GM23248 (cell line): ENCODE data around the gene GRN. TPM values are rescaled to one million over a fixed set of nuclear protein-coding genes. Genes with fewer than 3 reads are reported as not detected.

Source experiments
- DNase-seq: peaks from one replicate; pipeline ENCODE4 v3.0.0-alpha.2; 2015
- H2AFZ ChIP-seq: fragments of 200-600 bp; sonication (generic); 2 replicates; pipeline ENCODE4 v1.6.1; 2016; ENCODE audit warnings: antibody characterized with exemption
- H3F3A ChIP-seq: fragments of 200-600 bp; sonication (generic); 2 replicates; pipeline ENCODE4 v1.6.1; 2016; ENCODE audit warnings: mild to moderate bottlenecking, antibody characterized with exemption, mixed run types; ENCODE audit not compliant: insufficient read depth
- H3K27ac ChIP-seq: fragments of 200-600 bp; sonication (generic); 2 replicates; pipeline ENCODE4 v1.5.1; 2016; ENCODE audit warnings: mild to moderate bottlenecking
- H3K27me3 ChIP-seq: fragments of 200-600 bp; sonication (generic); replicated peaks from 2 replicates; pipeline ENCODE4 v1.6.1; 2016; ENCODE audit warnings: mild to moderate bottlenecking; ENCODE audit not compliant: insufficient read depth
- H3K36me3 ChIP-seq: fragments of 200-600 bp; sonication (generic); 2 replicates; pipeline ENCODE4 v1.6.1; 2016; ENCODE audit warnings: low read depth, mild to moderate bottlenecking
- H3K4me1 ChIP-seq: fragments of 200-600 bp; sonication (generic); 2 replicates; pipeline ENCODE4 v1.6.1; 2016; ENCODE audit warnings: mild to moderate bottlenecking; ENCODE audit not compliant: insufficient read depth
- H3K4me2 ChIP-seq: fragments of 200-600 bp; sonication (generic); one replicate; pipeline ENCODE4 v1.6.1; 2016; ENCODE audit warnings: mild to moderate bottlenecking; ENCODE audit not compliant: unreplicated experiment
- H3K4me3 ChIP-seq: fragments of 200-600 bp; sonication (generic); 2 replicates; pipeline ENCODE4 v1.5.1; 2016; ENCODE audit warnings: mild to moderate bottlenecking
- H3K79me2 ChIP-seq: fragments of 200-600 bp; sonication (generic); 2 replicates; pipeline ENCODE4 v1.6.1; 2016; ENCODE audit warnings: mild to moderate bottlenecking; ENCODE audit not compliant: insufficient read depth
- H3K9ac ChIP-seq: fragments of 200-600 bp; sonication (generic); 2 replicates; pipeline ENCODE4 v1.6.1; 2016; ENCODE audit warnings: mild to moderate bottlenecking
- H3K9me2 ChIP-seq: fragments of 200-600 bp; sonication (generic); 2 replicates; pipeline ENCODE4 v1.6.1; 2016; ENCODE audit warnings: mixed run types, mild to moderate bottlenecking, moderate library complexity; ENCODE audit not compliant: insufficient read depth
- H3K9me3 ChIP-seq: fragments of 200-600 bp; sonication (generic); one replicate; pipeline ENCODE4 v1.6.1; 2017; ENCODE audit warnings: low read depth
- H4K20me1 ChIP-seq: fragments of 200-600 bp; sonication (generic); 2 replicates; pipeline ENCODE4 v1.6.0; 2016; ENCODE audit not compliant: insufficient read depth
- EZH2 ChIP-seq: fragments of 200-600 bp; sonication (generic); IDR thresholded peaks from 2 replicates; pipeline ENCODE4 v1.6.1; 2018; ENCODE audit warnings: antibody characterized with exemption, mild to moderate bottlenecking; ENCODE audit not compliant: insufficient read depth, poor library complexity, severe bottlenecking
- EZH2phosphoT487 ChIP-seq: fragments of 200-600 bp; sonication (generic); IDR thresholded peaks from 2 replicates; pipeline ENCODE4 v1.6.1; 2018; ENCODE audit warnings: antibody characterized with exemption, moderate library complexity, mild to moderate bottlenecking, low read depth; ENCODE audit not compliant: insufficient read depth
- WGBS, 2 experiments: methylation state at CpG; one replicate each; pipeline ENCODE4 v1.1.6; 2015 to 2017; ENCODE audit warnings: low lambda C conversion rate in 2 of 2, low coverage in 1 of 2; ENCODE audit errors: missing lambda C conversion rate in 2 of 2; 5-methylcytosine and 5-hydroxymethylcytosine counted together
- in situ Hi-C: fragments of 300-500 bp; cut with MboI; formaldehyde crosslinking; loops from 2 replicates; pipeline ENCODE4 v1.15.0; 2020
- polyA plus RNA-seq: library from polyadenylated mRNA; unstranded; fragments of >200 nt; fragmentation: Nextera tagmentation; extraction: Ambion mirVana; gene quantifications from 2 replicates; pipeline ENCODE4 v1.2.1, GENCODE V29; 2016
- total RNA-seq: library from RNA; depleted of rRNA; stranded (reverse); fragments of >200 nt; shearing (Covaris generic); gene quantifications from 2 replicates; pipeline ENCODE4 v1.2.3, GENCODE V29; 2014

Gene GRN
- total and polyA plus RNA-seq, 2 experiments from 2014 or later = 410 to 440 TPM

- Histone ChIP-seq H2AFZ (no peak overlapping the region), H4K20me1 (no peaks in the 10 kb centered on the region), H3K4me1 (peaks cover 3% of the 10 kb centered on the region; the same call in 1 of the 2 replicates), H3K36me3 (no peaks in the 10 kb centered on the region), H3K9me3 (no peaks in the 10 kb centered on the region), H3K4me2 (no peak overlapping the region), H3F3A (0 out of 2 replicates have a peak, but pooled peaks cover 5% of the 10 kb centered on the region), H3K27ac (no peak overlapping the region), H3K27me3 (no peaks in the 10 kb centered on the region), H3K9ac (no peak overlapping the region), H3K4me3 (no peak overlapping the region), H3K9me2 (no peaks in the 10 kb centered on the region), H3K79me2 (no peaks in the 10 kb centered on the region)
- no peak for DNase-seq
- TF ChIP-seq EZH2 = no peak
- TF ChIP-seq EZH2phosphoT487 = no peak
- in situ Hi-C loops = no loop called here
- 92 to 93% methylated on average over 17 of the region's 17 CpGs for WGBS, 2 experiments
These were observed 10.6 kb downstream of the GRN start for GRCh38 chr17:44355642-44356099.

GRCh38 chr17:44356241-44356640 lies 11.1 kb downstream of the GRN start:
- Histone ChIP-seq H3K4me3 (no peak overlapping the region), H3K9me2 (no peaks in the 10 kb centered on the region), H3K9me3 (no peaks in the 10 kb centered on the region), H3K9ac (no peak overlapping the region), H3F3A (0 out of 2 replicates have a peak, but pooled peaks cover 5% of the 10 kb centered on the region), H3K4me1 (peaks cover 9% of the 10 kb centered on the region; the same call in 1 of the 2 replicates), H4K20me1 (no peaks in the 10 kb centered on the region), H2AFZ (no peak overlapping the region), H3K27me3 (no peaks in the 10 kb centered on the region), H3K36me3 (no peaks in the 10 kb centered on the region), H3K79me2 (no peaks in the 10 kb centered on the region), H3K27ac (no peak overlapping the region), H3K4me2 (no peak overlapping the region)
- no peak for TF ChIP-seq EZH2phosphoT487
- TF ChIP-seq EZH2 = no peak
- WGBS, 2 experiments = 96 to 99% methylated on average over 11 of the region's 11 CpGs
- no peak for DNase-seq
- in situ Hi-C loops = no loop called here

- in situ Hi-C loops = no loop called here
- H3K79me2 ChIP-seq = no peaks in the 10 kb centered on the region
- peaks cover 9% of the 10 kb centered on the region; the same call in 1 of the 2 replicates for H3K4me1 ChIP-seq
- H2AFZ ChIP-seq = no peak overlapping the region
- H3K4me3 ChIP-seq = no peak overlapping the region
- H3K9ac ChIP-seq = no peak overlapping the region
- H3F3A ChIP-seq = 0 out of 2 replicates have a peak, but pooled peaks cover 5% of the 10 kb centered on the region
- DNase-seq = no peak
- H3K36me3 ChIP-seq = no peaks in the 10 kb centered on the region
- WGBS, 2 experiments = 86 to 89% methylated on average over 9 of the region's 9 CpGs
- H3K9me2 ChIP-seq = no peaks in the 10 kb centered on the region
- no peaks in the 10 kb centered on the region for H4K20me1 ChIP-seq
- no peak overlapping the region for H3K27ac ChIP-seq
- H3K9me3 ChIP-seq = no peaks in the 10 kb centered on the region
- H3K4me2 ChIP-seq = no peak overlapping the region
- no peak for TF ChIP-seq EZH2phosphoT487
- no peaks in the 10 kb centered on the region for H3K27me3 ChIP-seq
These were observed 13.0 kb downstream of the GRN start for GRCh38 chr17:44358066-44358465.

- H3K9ac ChIP-seq = no peak overlapping the region
- H3K9me3 ChIP-seq = no peaks in the 10 kb centered on the region
- no peaks in the 10 kb centered on the region for H3K27me3 ChIP-seq
- H3K4me3 ChIP-seq = no peak overlapping the region
- no peak overlapping the region for H3K27ac ChIP-seq
- TF ChIP-seq EZH2phosphoT487 = no peak
- TF ChIP-seq EZH2 = no peak
- H3K4me1 ChIP-seq = peaks cover 9% of the 10 kb centered on the region; the same call in 1 of the 2 replicates
- no peak overlapping the region for H2AFZ ChIP-seq
- no peaks in the 10 kb centered on the region for H4K20me1 ChIP-seq
- in situ Hi-C loops = no loop called here
- H3K36me3 ChIP-seq = no peaks in the 10 kb centered on the region
- no peaks in the 10 kb centered on the region for H3K79me2 ChIP-seq
- H3K4me2 ChIP-seq = no peak overlapping the region
- no peak for DNase-seq
- WGBS, 2 experiments = 52 to 55% methylated on average over 6 of the region's 6 CpGs
- no peaks in the 10 kb centered on the region for H3K9me2 ChIP-seq
- H3F3A ChIP-seq = 0 out of 2 replicates have a peak, but pooled peaks cover 5% of the 10 kb centered on the region
These were observed 13.9 kb downstream of the GRN start for GRCh38 chr17:44359006-44359405.
